HepG2 (cell line): ENCODE measurements around the gene SWSAP1. TPM values are rescaled to one million over a fixed set of nuclear protein-coding genes. Genes with fewer than 3 reads are reported as not detected.
A peak's percentile ranks its signal among the peaks of the same experiment; 100 is the strongest.

Experiments used
- ATAD3A ChIP-seq: sonication (generic); formaldehyde crosslinking; IDR thresholded peaks from 2 replicates; pipeline ENCODE4 v1.4.0; 2020; ENCODE audit warnings: missing genetic modification reagents
- FOXP1 ChIP-seq, 2 experiments: fragments of 450-650 bp in 1 of 2; IDR thresholded peaks; 2 replicates each; pipeline ENCODE4 v1.6.1; 2017 to 2018; ENCODE audit warnings: antibody characterized with exemption in 1 of 2
- HBP1 ChIP-seq: IDR thresholded peaks from 2 replicates; pipeline ENCODE4 v1.6.1; 2016; ENCODE audit warnings: low read depth, control low read depth
- MLX ChIP-seq: IDR thresholded peaks from 2 replicates; pipeline ENCODE4 v1.6.1; 2016
- NR2F6 ChIP-seq, 2 experiments: IDR thresholded peaks; 2 replicates each; pipeline ENCODE4 v1.6.1; 2016; ENCODE audit warnings: antibody characterized with exemption in 1 of 2, mild to moderate bottlenecking in 1 of 2
- PHF8 ChIP-seq: sonication (generic); formaldehyde crosslinking; IDR thresholded peaks from 2 replicates; pipeline ENCODE4 v1.5.0; 2020; ENCODE audit warnings: missing genetic modification reagents
- SMAD3 ChIP-seq: sonication (generic); formaldehyde crosslinking; IDR thresholded peaks from 2 replicates; pipeline ENCODE4 v1.4.0; 2020; ENCODE audit warnings: missing genetic modification reagents
- SNRNP70 ChIP-seq: fragments of 200-400 bp; formaldehyde crosslinking; IDR thresholded peaks from 2 replicates; pipeline ENCODE4 v1.6.1; 2017; ENCODE audit warnings: mild to moderate bottlenecking, low read depth, low read length, moderate library complexity
- TOE1 ChIP-seq: sonication (generic); formaldehyde crosslinking; IDR thresholded peaks from 2 replicates; pipeline ENCODE4 v1.4.0; 2020; ENCODE audit warnings: mild to moderate bottlenecking, missing genetic modification reagents
- ZFP36L1 ChIP-seq: sonication (generic); formaldehyde crosslinking; IDR thresholded peaks from 2 replicates; pipeline ENCODE4 v1.8.0; 2022; ENCODE audit warnings: mild to moderate bottlenecking, missing genetic modification reagents, moderate library complexity
- ZFP37 ChIP-seq: sonication (generic); formaldehyde crosslinking; IDR thresholded peaks from 2 replicates; pipeline ENCODE4 v1.4.0; 2020; ENCODE audit warnings: missing genetic modification reagents, borderline replicate concordance
- ZNF20 ChIP-seq: sonication (generic); formaldehyde crosslinking; IDR thresholded peaks from 2 replicates; pipeline ENCODE4 v1.4.0; 2020; ENCODE audit warnings: mild to moderate bottlenecking, moderate library complexity, missing genetic modification reagents
- ZNF280B ChIP-seq: sonication (generic); formaldehyde crosslinking; IDR thresholded peaks from 2 replicates; pipeline ENCODE4 v1.5.0; 2020; ENCODE audit warnings: missing genetic modification reagents, mild to moderate bottlenecking, borderline replicate concordance
- ZNF281 ChIP-seq: sonication (generic); formaldehyde crosslinking; IDR thresholded peaks from 2 replicates; pipeline ENCODE4 v1.4.0; 2020; ENCODE audit warnings: missing genetic modification reagents, borderline replicate concordance
- ZNF329 ChIP-seq: sonication (generic); formaldehyde crosslinking; IDR thresholded peaks from 2 replicates; pipeline ENCODE4 v1.9.0; 2021; ENCODE audit warnings: low read depth, mild to moderate bottlenecking, missing genetic modification reagents
- ZNF34 ChIP-seq: sonication (generic); formaldehyde crosslinking; IDR thresholded peaks from 2 replicates; pipeline ENCODE4 v1.4.0; 2020; ENCODE audit warnings: mild to moderate bottlenecking, missing genetic modification reagents, borderline replicate concordance
- ZNF556 ChIP-seq: sonication (generic); formaldehyde crosslinking; IDR thresholded peaks from 2 replicates; pipeline ENCODE4 v1.4.0; 2020; ENCODE audit warnings: mild to moderate bottlenecking, missing genetic modification reagents, borderline replicate concordance
- ZNF703 ChIP-seq: sonication (generic); formaldehyde crosslinking; IDR thresholded peaks from 2 replicates; pipeline ENCODE4 v1.5.1; 2020; ENCODE audit warnings: missing genetic modification reagents, mild to moderate bottlenecking, moderate library complexity, borderline replicate concordance
- ZNF747 ChIP-seq: sonication (generic); formaldehyde crosslinking; IDR thresholded peaks from 2 replicates; pipeline ENCODE4 v1.8.1; 2023; ENCODE audit warnings: missing genetic modification reagents, mild to moderate bottlenecking, borderline replicate concordance
- ZNF800 ChIP-seq: sonication (generic); formaldehyde crosslinking; IDR thresholded peaks from 2 replicates; pipeline ENCODE4 v1.4.0; 2020; ENCODE audit warnings: missing genetic modification reagents
- polyA plus RNA-seq, 8 experiments: library from polyadenylated mRNA; depleted of rRNA in 3 of 8; stranded (reverse) in 7 of 8; unstranded in 1 of 8; fragments of >200 nt; fragmentation: Illumina TruSeq in 4 of 8; extraction: Trizol in 4 of 8; gene quantifications; 2 replicates each; pipeline versions ENCODE4 v1.2.1 to v1.2.3, GENCODE V29; 2011 to 2016; ENCODE audit warnings: low read depth in 4 of 8, missing spikeins in 1 of 8, mixed read lengths in 1 of 8; ENCODE audit not compliant: insufficient read depth in 1 of 8
- total RNA-seq, 5 experiments: library from RNA; depleted of rRNA; stranded (reverse); fragments of >200 nt; fragmentation: Illumina TruSeq; extraction: Trizol; gene quantifications; 2 replicates each; pipeline ENCODE4 v1.2.3, GENCODE V29; 2016; ENCODE audit warnings: low read depth in 1 of 5

The SWSAP1 gene
- total and polyA plus RNA-seq, 2 of the 13 experiments (the other 11 are each of a cell fraction or from before 2014, with no cell fraction given), result 2.7 to 3.3 TPM

GRCh38 chr19:11418549-11419506, 44.4 kb downstream of the SWSAP1 start, which contains the start of gene RGL3 (continued):
- TF ChIP-seq ATAD3A (no peak), ZNF747 (CRISPR knock-in tag) (no peak; the same call in 1 of the 2 replicates), FOXP1 (IDR thresholded peaks at IDR 0.05) (no peak), FOXP1 (CRISPR knock-in tag; IDR thresholded peaks at IDR 0.05) (no peak), ZNF703 (CRISPR knock-in tag) (no peak), ZFP37 (no peak), PHF8 (CRISPR knock-in tag) (peak; percentile 38), ZNF20 (CRISPR knock-in tag) (no peak), SMAD3 (CRISPR knock-in tag) (no peak), SNRNP70 (no peak), ZNF800 (no peak), HBP1 (CRISPR knock-in tag) (no peak), ZNF281 (CRISPR knock-in tag) (no peak), ZNF556 (CRISPR knock-in tag) (no peak), NR2F6 (IDR thresholded peaks at IDR 0.05) (no peak), NR2F6 (CRISPR knock-in tag; IDR thresholded peaks at IDR 0.05) (0 out of 2 replicates have a peak, but pooled peaks have one; percentile 28), ZNF280B (CRISPR knock-in tag) (no peak), ZFP36L1 (CRISPR knock-in tag) (no peak), MLX (CRISPR knock-in tag) (no peak), ZNF329 (CRISPR knock-in tag) (no peak), ZNF34 (CRISPR knock-in tag) (no peak), TOE1 (CRISPR knock-in tag) (no peak)
